K562 (cell line): Measurements from ENCODE around the gene ING4. TPM values are rescaled to one million over a fixed set of nuclear protein-coding genes. Genes with fewer than 3 reads are reported as not detected.

Source experiments
- CREB3 ChIP-seq: fragments of 450-650 bp; conservative IDR thresholded peaks from 2 replicates; pipeline ENCODE4 v1.6.1; 2016; ENCODE audit warnings: missing genetic modification characterization, low read depth, mild to moderate bottlenecking, missing compliant biosample characterization, moderate library complexity
- FOXA3 ChIP-seq, 2 experiments: fragments of 450-650 bp in 1 of 2; sonication (generic) in 1 of 2; formaldehyde crosslinking; IDR thresholded peaks in 1 of 2; conservative IDR thresholded peaks in 1 of 2; 2 replicates each; pipeline versions ENCODE4 v1.4.0 to v1.8.0; 2020 to 2022; ENCODE audit warnings: mild to moderate bottlenecking in 2 of 2, missing genetic modification reagents in 1 of 2
- KAT7 ChIP-seq: sonication (generic); formaldehyde crosslinking; IDR thresholded peaks from 2 replicates; pipeline ENCODE4 v1.8.0; 2022; ENCODE audit warnings: missing genetic modification reagents, mild to moderate bottlenecking, borderline replicate concordance
- L3MBTL2 ChIP-seq: fragments of 450-650 bp; IDR thresholded peaks from 2 replicates; pipeline ENCODE4 v1.6.1; 2016; ENCODE audit warnings: mild to moderate bottlenecking, moderate library complexity
- MGA ChIP-seq: fragments of 450-650 bp; IDR thresholded peaks from 2 replicates; pipeline ENCODE4 v1.6.1; 2016; ENCODE audit warnings: mild to moderate bottlenecking, moderate library complexity
- NEUROD1 ChIP-seq: fragments of 150-350 bp; IDR thresholded peaks from 2 replicates; pipeline ENCODE4 v1.6.1; 2014; ENCODE audit warnings: borderline replicate concordance, low read length, low read depth; ENCODE audit not compliant: partially characterized antibody
- PRMT5 ChIP-seq: sonication (generic); formaldehyde crosslinking; IDR thresholded peaks from 2 replicates; pipeline ENCODE4 v1.5.0; 2020; ENCODE audit warnings: missing genetic modification reagents
- RBM34 ChIP-seq: fragments of 200-400 bp; formaldehyde crosslinking; IDR thresholded peaks from 2 replicates; pipeline ENCODE4 v1.6.1; 2018; ENCODE audit warnings: low read length, borderline replicate concordance; ENCODE audit not compliant: insufficient read depth
- ZBTB11 ChIP-seq, 3 experiments: fragments of 200-800 bp in 1 of 3; fragments of 250-450 bp in 1 of 3; fragments of 450-650 bp in 1 of 3; sonication (Bioruptor Pico) in 1 of 3; sonication (Bioruptor generic) in 1 of 3; formaldehyde crosslinking in 1 of 3; IDR thresholded peaks; 2 replicates each; pipeline versions ENCODE4 v1.6.1 to v1.8.0; 2016 to 2022; ENCODE audit warnings: mild to moderate bottlenecking in 2 of 3, missing genetic modification characterization in 2 of 3, missing compliant biosample characterization in 1 of 3, moderate library complexity in 1 of 3
- polyA plus RNA-seq, 8 experiments: library from polyadenylated mRNA; depleted of rRNA in 4 of 8; stranded (reverse) in 5 of 8; unstranded in 3 of 8; fragments of >200 nt; fragmentation: Nextera tagmentation in 2 of 8; fragmentation: Illumina TruSeq in 1 of 8; extraction: Ambion mirVana in 2 of 8; extraction: Trizol in 1 of 8; gene quantifications; 2 replicates each; pipeline versions ENCODE4 v1.2.1 to v1.2.3, GENCODE V29; 2011 to 2014; ENCODE audit warnings: inconsistent platforms in 1 of 8, missing spikeins in 1 of 8
- total RNA-seq, 7 experiments: library from RNA; depleted of rRNA in 6 of 7; stranded (reverse); fragments of >200 nt in 6 of 7; fragmentation: Illumina TruSeq in 2 of 7; extraction: Trizol in 2 of 7; gene quantifications; 2 replicates each; pipeline versions ENCODE4 v1.2.1 to v1.2.3, GENCODE V29; 2011 to 2021; ENCODE audit warnings: low replicate concordance in 1 of 7

The ING4 gene
- total and polyA plus RNA-seq, 9 of the 15 experiments (the other 6 are each of a cell fraction or from before 2014, with no cell fraction given), result 6.6 to 30.2 (median 15.7) TPM

GRCh38 chr12:6662906-6663742 lies at the start of gene ING4 (continued):
- TF ChIP-seq ZBTB11 (CRISPR knock-in tag; IDR thresholded peaks at IDR 0.05), result peak in 2 of 3 experiments; percentile 28 to 96; a peak in 3 of 6 replicates
- TF ChIP-seq CREB3 (tag), result 0 out of 2 replicates have a peak, but pooled peaks have one; percentile 56
- peak; percentile 30 to 50; a peak in 1 of 4 replicates for TF ChIP-seq FOXA3 (CRISPR knock-in tag; conservative IDR thresholded peaks at IDR 0.05 in 1 of 2, IDR thresholded peaks at IDR 0.05 in 1 of 2)
- TF ChIP-seq PRMT5 (CRISPR knock-in tag), result no peak
- peak; percentile 46 for TF ChIP-seq NEUROD1
- TF ChIP-seq L3MBTL2, result peak; percentile 88
- no peak for TF ChIP-seq KAT7 (CRISPR knock-in tag)
- TF ChIP-seq RBM34, result no peak
- peak; percentile 86 for TF ChIP-seq MGA
